Muscle layer of duodenum (tissue), 2 donors: ENCODE data around the gene HLA-DOA.

Source experiments
- H3K27ac ChIP-seq: one replicate; pipeline ENCODE4 v1.7.0; 2013; ENCODE audit warnings: mild to moderate bottlenecking, low read length
- H3K27me3 ChIP-seq: one replicate; pipeline ENCODE4 v1.7.0; 2013; ENCODE audit warnings: low read depth, mild to moderate bottlenecking, control low read depth, low read length
- H3K36me3 ChIP-seq, 2 donors: one replicate each; pipeline ENCODE4 v1.7.0; 2013; ENCODE audit warnings: low read length in 2 of 2, control low read depth in 1 of 2, mild to moderate bottlenecking in 1 of 2; ENCODE audit not compliant: insufficient read depth in 2 of 2, control insufficient read depth in 1 of 2
- H3K4me1 ChIP-seq, 2 donors: one replicate each; pipeline ENCODE4 v1.7.0; 2013; ENCODE audit warnings: low read length in 2 of 2, mild to moderate bottlenecking in 2 of 2, control low read depth in 1 of 2, moderate library complexity in 1 of 2; ENCODE audit not compliant: insufficient read depth in 2 of 2, control insufficient read depth in 1 of 2
- H3K4me3 ChIP-seq, 2 donors: one replicate each; pipeline ENCODE4 v1.7.0; 2013; ENCODE audit warnings: low read length in 2 of 2, low read depth in 1 of 2, mild to moderate bottlenecking in 1 of 2
- H3K9me3 ChIP-seq, 2 donors: one replicate each; pipeline ENCODE4 v1.7.0; 2013; ENCODE audit warnings: low read length in 2 of 2, control low read depth in 1 of 2, mild to moderate bottlenecking in 1 of 2; ENCODE audit not compliant: control insufficient read depth in 1 of 2
- donor health status: healthy.

HLA-DOA gene

GRCh38 chr6:32969685-32970412 lies 39.5 kb downstream of the HLA-DOA start:
- no peaks in the 10 kb centered on the region for H3K9me3 ChIP-seq
- no peaks in the 10 kb centered on the region for H3K27me3 ChIP-seq
- H3K4me1 ChIP-seq, result peaks cover 7 to 14% of the 10 kb centered on the region in 2 donors
- H3K36me3 ChIP-seq, result peaks cover 6 to 44% of the 10 kb centered on the region in 2 donors
- peak overlapping the region; percentile 92 to 93 for H3K4me3 ChIP-seq
- H3K27ac ChIP-seq, result peak overlapping the region; percentile 100

GRCh38 chr6:32968867-32969684 lies 40.3 kb downstream of the HLA-DOA start:
- Histone ChIP-seq H3K27me3 (no peaks in the 10 kb centered on the region), H3K36me3 (peaks cover 0 to 38% of the 10 kb centered on the region in 2 donors), H3K4me1 (peaks cover 6 to 7% of the 10 kb centered on the region in 2 donors), H3K4me3 (peak overlapping the region; percentile 92 to 93), H3K27ac (peak overlapping the region; percentile 100), H3K9me3 (no peaks in the 10 kb centered on the region)

DNA sequence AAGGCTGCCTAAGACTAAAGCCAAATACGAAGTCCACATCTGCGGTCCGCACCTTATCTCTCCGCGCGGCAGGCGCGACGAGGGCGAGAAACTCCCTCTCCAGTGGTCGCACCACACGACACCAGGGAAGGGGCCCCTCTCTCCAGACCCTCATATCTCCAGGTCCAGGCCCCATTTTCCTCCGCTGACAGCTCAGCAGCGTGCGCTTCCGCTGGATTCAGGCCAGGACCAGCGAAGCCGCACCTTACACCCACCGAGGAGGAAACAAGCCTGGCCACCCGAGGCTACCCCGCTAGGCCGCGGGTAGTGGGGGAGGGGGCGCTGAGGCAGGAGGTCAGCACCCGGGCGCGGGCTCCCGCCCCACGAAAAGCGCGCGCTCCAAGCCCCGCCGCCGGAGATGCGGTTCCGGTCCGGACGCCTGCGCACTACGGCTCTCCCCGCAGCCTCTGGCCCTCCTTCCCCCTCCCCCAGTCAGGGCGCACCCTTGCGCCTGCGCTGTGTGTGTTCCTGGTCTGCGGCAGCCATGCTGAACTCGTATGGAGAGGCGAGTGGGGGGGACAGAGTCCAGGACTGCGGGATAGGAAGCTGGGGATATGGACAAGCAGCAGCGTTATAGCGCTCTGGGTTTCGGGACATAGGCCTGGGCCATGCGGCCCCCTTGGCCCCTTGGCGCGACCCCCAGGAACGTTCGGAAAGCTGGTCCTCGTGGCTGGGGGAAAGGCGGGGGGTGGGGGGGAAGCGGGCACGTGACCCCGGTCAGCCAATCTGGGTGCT lies 41.1 kb downstream of the HLA-DOA start, which contains the start of gene BRD2:
Gene BRD2, plus strand, starts transcription at position 502 of the 774 bp plus-strand sequence. CDS start 4,305 bp downstream, outside the sequence.
- Histone ChIP-seq H3K4me3 (peak within 1 kb of the TSS; percentile 92 to 93), H3K27me3 (no peaks in the 10 kb centered on the region), H3K4me1 (peaks cover 5 to 7% of the 10 kb centered on the region in 2 donors), H3K27ac (peak within 1 kb of the TSS; percentile 100), H3K9me3 (no peaks in the 10 kb centered on the region), H3K36me3 (peaks cover 0 to 34% of the 10 kb centered on the region in 2 donors)

DNA sequence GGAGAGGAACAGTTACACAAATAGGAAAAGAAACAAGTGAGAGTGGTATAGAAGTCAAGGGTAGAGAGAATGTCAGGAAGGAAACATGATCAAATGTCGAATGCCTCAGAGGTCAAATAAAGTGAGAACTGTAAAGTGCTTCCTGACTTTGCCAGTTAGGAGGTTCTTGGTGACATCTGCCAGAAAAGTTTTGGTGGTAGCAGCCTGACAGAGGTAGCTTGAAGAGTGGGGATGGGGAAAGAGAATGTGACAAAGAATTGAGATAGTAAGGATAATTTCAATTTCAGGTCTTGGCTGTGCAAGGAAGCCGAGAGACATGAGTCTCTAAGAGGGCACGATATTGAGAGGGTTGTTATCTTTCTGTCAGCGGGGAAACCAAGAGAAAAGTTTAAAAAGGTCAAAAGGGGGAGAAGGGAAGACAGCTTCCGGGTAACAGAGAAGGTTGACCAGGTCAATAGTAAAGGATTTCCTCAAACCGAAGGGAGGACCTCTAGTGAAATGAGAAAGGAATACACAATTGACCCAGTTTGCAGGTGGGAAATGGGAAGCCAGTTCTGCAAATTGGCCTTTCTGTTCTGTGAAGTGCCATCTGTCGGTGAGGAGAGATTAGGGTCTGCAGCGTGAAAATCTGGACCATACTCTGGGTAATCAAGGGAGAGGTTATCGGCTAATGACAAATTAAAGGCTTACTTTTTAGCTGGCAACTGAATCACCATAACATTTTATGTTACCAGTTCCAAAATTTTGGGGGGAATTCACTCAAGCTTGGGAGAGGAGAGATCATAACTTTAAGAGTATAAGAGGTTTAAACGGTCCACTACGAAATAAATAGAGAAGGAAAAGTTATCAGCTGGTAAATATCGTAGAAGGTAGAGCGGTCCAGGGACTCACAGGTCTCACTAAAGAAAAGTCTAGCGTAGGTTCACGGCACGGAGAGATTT lies 42.0 kb downstream of the HLA-DOA start:
- peak overlapping the region; percentile 100 for H3K27ac ChIP-seq
- peaks cover 5 to 7% of the 10 kb centered on the region in 2 donors for H3K4me1 ChIP-seq
- H3K9me3 ChIP-seq, result no peaks in the 10 kb centered on the region
- peaks cover 0 to 31% of the 10 kb centered on the region in 2 donors for H3K36me3 ChIP-seq
- peak overlapping the region; percentile 92 to 93 for H3K4me3 ChIP-seq
- H3K27me3 ChIP-seq, result no peaks in the 10 kb centered on the region

DNA sequence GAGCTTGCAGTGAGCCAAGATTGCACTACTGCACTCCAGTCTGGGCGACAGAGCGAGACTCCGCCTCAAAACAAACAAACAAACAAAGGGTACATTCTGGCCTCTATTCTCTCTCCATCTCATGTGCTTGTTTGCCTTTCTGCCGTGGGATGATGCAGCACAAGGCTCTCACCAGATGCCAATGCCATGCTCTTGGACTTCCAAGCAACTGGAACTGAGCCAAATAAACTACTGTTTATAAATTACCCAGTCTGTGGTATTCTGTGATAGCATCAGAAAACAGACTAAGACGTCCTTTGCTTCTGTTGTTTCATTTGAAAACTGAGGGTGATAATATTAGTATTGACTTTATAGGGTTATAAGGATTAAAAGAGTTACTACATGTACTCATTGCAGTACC lies 44.6 kb downstream of the HLA-DOA start:
- H3K4me1 ChIP-seq, result peaks cover 5 to 7% of the 10 kb centered on the region in 2 donors
- no peaks in the 10 kb centered on the region for H3K9me3 ChIP-seq
- H3K36me3 ChIP-seq, result peaks cover 0 to 17% of the 10 kb centered on the region in 2 donors
- no peak overlapping the region for H3K27ac ChIP-seq
- H3K4me3 ChIP-seq, result no peak overlapping the region
- H3K27me3 ChIP-seq, result no peaks in the 10 kb centered on the region

- Histone ChIP-seq H3K9me3 (no peaks in the 10 kb centered on the region), H3K4me3 (no peak overlapping the region), H3K27me3 (no peaks in the 10 kb centered on the region), H3K27ac (no peak overlapping the region), H3K36me3 (peaks cover 0 to 9% of the 10 kb centered on the region in 2 donors), H3K4me1 (peaks cover 5 to 7% of the 10 kb centered on the region in 2 donors)
Measured at GRCh38 chr6:32963866-32964265, 45.5 kb downstream of the HLA-DOA start.

DNA sequence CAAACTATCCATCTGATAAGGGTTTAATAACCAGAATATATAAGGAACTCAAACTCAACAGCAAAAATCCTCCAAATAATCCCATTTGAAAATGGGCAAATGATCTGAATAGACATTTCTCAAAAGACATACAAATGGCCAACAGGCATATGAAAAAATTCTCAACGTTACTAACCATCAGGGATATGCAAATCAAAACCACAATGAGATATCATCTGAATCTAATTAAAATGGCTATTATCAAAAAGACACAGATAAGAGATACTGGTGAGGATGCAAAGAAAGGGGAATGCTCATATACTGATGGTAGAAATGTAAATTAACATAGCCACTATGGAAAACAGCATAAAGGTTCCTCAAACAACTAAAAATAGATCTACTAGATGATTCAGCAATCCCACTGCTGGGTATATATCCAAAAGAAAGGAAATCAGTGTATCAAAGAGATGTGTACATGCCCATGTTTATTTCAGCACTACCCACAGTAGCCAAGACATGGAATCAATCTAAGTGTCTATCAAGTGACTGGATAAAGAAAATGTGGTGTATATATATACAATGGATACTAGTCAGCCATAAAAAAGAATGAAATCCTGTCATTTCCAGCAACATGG lies 47.1 kb downstream of the HLA-DOA start:
- H3K9me3 ChIP-seq, result no peaks in the 10 kb centered on the region
- no peaks in the 10 kb centered on the region for H3K36me3 ChIP-seq
- no peak overlapping the region for H3K4me3 ChIP-seq
- H3K27me3 ChIP-seq, result no peaks in the 10 kb centered on the region
- peaks cover 5 to 7% of the 10 kb centered on the region in 2 donors for H3K4me1 ChIP-seq
- H3K27ac ChIP-seq, result no peak overlapping the region

GRCh38 chr6:32960563-32960962 lies 48.8 kb downstream of the HLA-DOA start:
- Histone ChIP-seq H3K27ac (no peak overlapping the region), H3K36me3 (no peaks in the 10 kb centered on the region), H3K4me1 (no peaks in the 10 kb centered on the region), H3K9me3 (no peaks in the 10 kb centered on the region), H3K27me3 (no peaks in the 10 kb centered on the region), H3K4me3 (no peak overlapping the region)

DNA sequence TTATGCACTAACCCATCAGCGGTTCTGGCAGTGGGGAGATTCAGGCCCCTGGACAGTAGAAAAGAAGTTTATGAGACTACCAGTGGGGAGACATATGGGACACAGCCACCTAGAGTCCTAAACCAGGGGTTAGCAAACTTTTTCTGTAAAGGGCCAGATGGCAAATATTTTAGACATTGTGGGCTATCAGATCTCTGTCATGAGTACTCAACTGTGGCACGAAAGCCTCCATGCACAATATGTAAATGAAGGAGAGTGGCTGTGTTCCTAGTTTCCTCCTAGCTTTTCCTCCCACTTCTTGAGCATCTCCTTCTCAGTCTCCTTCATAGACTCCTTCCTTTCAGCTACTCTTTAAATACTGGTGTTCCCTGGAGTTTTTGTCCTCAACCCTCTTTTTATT lies 53.2 kb downstream of the HLA-DOA start:
- H3K9me3 ChIP-seq, result no peaks in the 10 kb centered on the region
- no peaks in the 10 kb centered on the region for H3K36me3 ChIP-seq

More for the DNA sequence above, 53.2 kb downstream of the HLA-DOA start:
- H3K4me1 ChIP-seq, result no peaks in the 10 kb centered on the region
- no peak overlapping the region for H3K27ac ChIP-seq
- no peaks in the 10 kb centered on the region for H3K27me3 ChIP-seq
- H3K4me3 ChIP-seq, result no peak overlapping the region
